SK-N-MC (cell line): Measurements from ENCODE around the gene FOXRED2.

ENCODE experiments used
- EZH2 ChIP-seq: fragments of 200-600 bp; sonication (generic); IDR thresholded peaks from one replicate; pipeline ENCODE4 v1.6.1; 2017; ENCODE audit warnings: antibody characterized with exemption
- POLR2AphosphoS5 ChIP-seq: IDR thresholded peaks from 2 replicates; pipeline ENCODE4 v1.6.1; 2012; ENCODE audit warnings: mild to moderate bottlenecking, low read depth, low read length, borderline replicate concordance

DNA sequence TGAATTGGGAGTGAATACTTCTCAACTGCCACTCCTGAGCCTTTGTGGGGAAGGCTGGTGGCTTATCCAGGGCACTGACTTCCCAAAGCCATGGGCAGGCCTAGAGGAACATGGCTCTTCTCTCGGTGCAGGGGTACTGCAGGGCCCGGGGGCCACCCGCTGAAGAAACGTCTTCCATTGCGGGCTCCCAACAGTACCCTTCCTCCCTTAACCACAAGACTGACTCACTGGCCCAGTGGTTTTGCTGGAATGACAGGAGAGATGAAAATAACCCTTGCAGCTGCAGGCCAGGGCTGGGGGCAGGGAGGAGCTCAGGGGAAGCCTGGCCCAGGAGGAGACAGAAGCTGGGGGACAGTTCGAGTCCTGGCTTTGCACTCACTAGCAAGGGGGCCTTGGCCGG, 38.9 kb downstream of the FOXRED2 start:
- no peak for TF ChIP-seq EZH2
- TF ChIP-seq POLR2AphosphoS5 = no peak
